Dendritic cell treated with granulocyte-macrophage colony-stimulating factor and Interleukin-4, amounts not matched to agents 40 ng/mL and 50 ng/mL, for 4 days (primary cell): ENCODE results near the gene CCL11.
A peak's percentile ranks its signal among the peaks of the same experiment; 100 is the strongest.
"Not testable (repeated sequence)": the region's sequence is repeated elsewhere in the genome, so short reads cannot be mapped to it uniquely, and the experiment has no call there.

Experiments used
- H3K27ac Mint-ChIP-seq: one replicate; pipeline ENCODE4 v1.8.0; 2022; ENCODE audit warnings: mild to moderate bottlenecking, mixed read lengths
- H3K27me3 Mint-ChIP-seq: one replicate; pipeline ENCODE4 v1.8.0; 2022; ENCODE audit warnings: mild to moderate bottlenecking, mixed read lengths
- H3K36me3 Mint-ChIP-seq: one replicate; pipeline ENCODE4 v1.8.0; 2022; ENCODE audit warnings: low read depth, mixed read lengths
- H3K4me1 Mint-ChIP-seq: one replicate; pipeline ENCODE4 v1.8.0; 2022; ENCODE audit warnings: low read depth, mixed read lengths
- H3K4me3 Mint-ChIP-seq: one replicate; pipeline ENCODE4 v1.8.0; 2022; ENCODE audit warnings: mild to moderate bottlenecking, moderate library complexity, mixed read lengths
- H3K9me3 Mint-ChIP-seq: one replicate; pipeline ENCODE4 v1.8.0; 2022; ENCODE audit warnings: mixed read lengths
- intact Hi-C: fragments of 100-400 bp; cut with micrococcal nuclease; formaldehyde crosslinking; loops from one replicate; pipeline ENCODE4 v1.15.0; 2022

Gene CCL11

GRCh38 chr17:34305606-34306005 lies 20.1 kb downstream of the CCL11 start:
- H3K9me3 Mint-ChIP-seq, result no peaks in the 10 kb centered on the region
- peaks cover 10% of the 10 kb centered on the region for H3K27me3 Mint-ChIP-seq
- intact Hi-C loops, result loop anchor here (2.0 kb wide), 1 partner anchor 107 kb away; no protein-coding TSS in a partner anchor
- H3K4me3 Mint-ChIP-seq, result no peak overlapping the region
- no peaks in the 10 kb centered on the region for H3K36me3 Mint-ChIP-seq
- H3K27ac Mint-ChIP-seq, result peak overlapping the region; percentile 56
- H3K4me1 Mint-ChIP-seq, result peaks cover 84% of the 10 kb centered on the region

- Mint-ChIP-seq H3K36me3 (no peaks in the 10 kb centered on the region), H3K27ac (peak overlapping the region; percentile 56), H3K4me1 (peaks cover 76% of the 10 kb centered on the region), H3K4me3 (no peak overlapping the region), H3K27me3 (peaks cover 10% of the 10 kb centered on the region), H3K9me3 (no peaks in the 10 kb centered on the region)
- intact Hi-C loops, result loop anchor here (2.0 kb wide), 1 partner anchor 108 kb away; no protein-coding TSS in a partner anchor
Measured at GRCh38 chr17:34306466-34306865, 20.9 kb downstream of the CCL11 start.

DNA sequence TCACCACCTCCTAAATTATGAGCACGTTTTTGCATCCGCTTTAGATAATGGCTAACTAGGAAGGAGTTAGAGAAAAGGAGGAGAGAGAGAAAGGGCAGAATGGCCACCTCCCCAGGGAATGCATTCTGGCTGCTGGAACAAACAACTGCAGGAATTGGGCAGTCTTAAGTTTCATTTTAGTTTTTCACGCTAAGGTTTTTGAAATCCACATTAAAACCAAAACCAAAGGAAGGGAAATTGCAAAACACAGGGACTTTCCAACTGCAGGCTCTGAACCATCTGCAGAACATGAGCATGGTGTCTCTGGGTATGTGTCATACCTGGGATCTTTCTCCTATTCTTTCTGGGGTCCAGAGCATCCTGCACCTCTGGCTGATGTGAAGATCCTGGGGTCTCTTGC lies 21.6 kb downstream of the CCL11 start:
- intact Hi-C loops, result loop anchor here (2.0 kb wide), 1 partner anchor 108 kb away; no protein-coding TSS in a partner anchor
- peaks cover 10% of the 10 kb centered on the region for H3K27me3 Mint-ChIP-seq
- peaks cover 69% of the 10 kb centered on the region for H3K4me1 Mint-ChIP-seq
- H3K9me3 Mint-ChIP-seq, result no peaks in the 10 kb centered on the region
- peak overlapping the region; percentile 22 for H3K4me3 Mint-ChIP-seq
- peak overlapping the region; percentile 56 for H3K27ac Mint-ChIP-seq
- no peaks in the 10 kb centered on the region for H3K36me3 Mint-ChIP-seq

DNA sequence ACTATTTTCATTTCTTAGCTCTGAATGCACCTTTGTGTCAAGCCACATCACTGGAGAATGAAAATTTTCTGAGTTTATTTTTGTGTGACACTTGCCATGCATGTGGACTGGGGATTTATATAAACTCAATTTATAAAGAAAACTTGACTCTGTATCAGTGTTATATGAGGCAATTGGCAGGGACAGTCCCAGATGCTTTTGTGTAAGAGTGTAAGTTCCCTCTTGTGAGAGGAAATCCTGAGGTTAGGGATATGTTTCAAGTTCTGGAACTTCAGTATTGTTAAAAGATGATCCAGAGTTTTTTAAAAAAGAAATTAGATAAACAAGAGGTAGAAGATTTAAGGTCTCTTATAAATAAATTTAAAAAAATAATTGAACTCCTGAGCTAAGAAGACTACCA lies 22.8 kb downstream of the CCL11 start:
- no peaks in the 10 kb centered on the region for H3K36me3 Mint-ChIP-seq
- H3K4me3 Mint-ChIP-seq, result no peak overlapping the region
- H3K27ac Mint-ChIP-seq, result peak overlapping the region; percentile 50
- H3K9me3 Mint-ChIP-seq, result no peaks in the 10 kb centered on the region
- H3K27me3 Mint-ChIP-seq, result peaks cover 10% of the 10 kb centered on the region
- H3K4me1 Mint-ChIP-seq, result peaks cover 57% of the 10 kb centered on the region
- intact Hi-C loops, result no loop called here

GRCh38 chr17:34311291-34311690 lies 25.7 kb downstream of the CCL11 start:
- intact Hi-C loops, result no loop called here
- Mint-ChIP-seq H3K36me3 (no peaks in the 10 kb centered on the region), H3K4me1 (peaks cover 53% of the 10 kb centered on the region), H3K9me3 (no peaks in the 10 kb centered on the region), H3K27ac (no peak overlapping the region), H3K4me3 (no peak overlapping the region), H3K27me3 (no peaks in the 10 kb centered on the region)

DNA sequence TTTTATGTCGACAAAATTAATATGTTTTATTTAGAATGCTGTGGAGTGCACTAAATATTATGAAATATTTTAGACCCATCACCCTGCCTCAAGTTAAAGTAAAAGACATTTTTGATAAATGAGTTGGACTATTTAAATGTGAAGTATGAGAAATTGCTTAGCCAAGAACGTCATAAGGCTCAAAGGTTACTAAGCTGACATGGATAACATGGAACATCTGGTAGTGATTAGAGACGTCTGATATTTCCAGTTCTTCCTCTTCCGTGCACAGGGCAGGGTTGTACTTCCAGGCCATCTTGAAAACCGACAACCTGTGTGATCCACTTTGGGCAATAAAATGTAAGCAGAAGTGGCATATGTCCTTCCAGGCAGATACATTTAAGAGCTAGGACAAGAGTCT lies 26.5 kb downstream of the CCL11 start:
- Mint-ChIP-seq H3K9me3 (no peaks in the 10 kb centered on the region), H3K4me3 (no peak overlapping the region), H3K27ac (no peak overlapping the region), H3K27me3 (no peaks in the 10 kb centered on the region), H3K36me3 (no peaks in the 10 kb centered on the region), H3K4me1 (peaks cover 45% of the 10 kb centered on the region)
- intact Hi-C loops, result no loop called here

DNA sequence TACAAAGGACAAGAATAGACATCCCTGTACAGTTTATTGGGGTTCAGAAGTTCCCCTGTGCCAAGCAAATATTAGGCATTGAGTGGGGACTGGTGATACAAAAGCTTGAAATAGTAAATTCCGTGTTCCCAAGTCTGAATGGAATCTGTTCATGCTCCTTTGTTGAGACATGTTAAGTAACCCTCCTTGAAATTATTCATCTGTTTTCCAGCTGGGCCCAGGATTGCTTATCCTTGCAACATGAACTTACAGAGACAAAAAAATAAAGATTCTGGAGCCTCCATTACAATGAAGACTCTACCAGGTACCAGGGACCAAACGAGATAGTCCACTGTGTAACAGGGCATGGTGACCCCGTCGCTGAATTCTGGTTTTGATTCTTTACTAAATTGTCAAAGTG lies 27.6 kb downstream of the CCL11 start:
- peaks cover 40% of the 10 kb centered on the region for H3K4me1 Mint-ChIP-seq
- intact Hi-C loops, result no loop called here
- no peaks in the 10 kb centered on the region for H3K27me3 Mint-ChIP-seq
- no peak overlapping the region for H3K4me3 Mint-ChIP-seq
- H3K36me3 Mint-ChIP-seq, result no peaks in the 10 kb centered on the region
- H3K27ac Mint-ChIP-seq, result peak overlapping the region; percentile 30
- no peaks in the 10 kb centered on the region for H3K9me3 Mint-ChIP-seq

DNA sequence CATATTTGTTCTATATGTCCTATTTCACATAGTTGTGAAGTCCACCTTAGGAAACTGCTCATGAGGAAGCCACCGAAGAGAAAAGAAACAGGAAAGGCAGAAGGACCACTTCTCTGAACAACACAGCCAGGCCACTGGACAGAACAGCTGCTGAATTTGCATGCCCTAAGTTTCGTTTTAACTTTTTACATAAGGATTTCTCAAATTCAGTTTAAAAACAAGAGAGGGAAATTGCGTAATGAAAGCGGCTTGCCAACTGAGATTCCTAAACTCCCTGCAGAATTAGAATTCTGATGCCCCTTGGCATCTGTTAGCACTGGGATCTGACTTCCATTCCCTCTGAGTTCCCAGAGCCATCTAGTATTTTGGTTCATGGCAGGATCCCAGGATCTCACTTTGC lies 28.7 kb downstream of the CCL11 start:
- H3K36me3 Mint-ChIP-seq, result no peaks in the 10 kb centered on the region
- H3K4me3 Mint-ChIP-seq, result no peak overlapping the region
- H3K4me1 Mint-ChIP-seq, result peaks cover 42% of the 10 kb centered on the region
- H3K9me3 Mint-ChIP-seq, result no peaks in the 10 kb centered on the region
- no peaks in the 10 kb centered on the region for H3K27me3 Mint-ChIP-seq
- peak overlapping the region; percentile 61 for H3K27ac Mint-ChIP-seq
- intact Hi-C loops, result no loop called here

- Mint-ChIP-seq H3K4me1 (peaks cover 78% of the 10 kb centered on the region), H3K4me3 (no peak overlapping the region), H3K36me3 (peaks cover 17% of the 10 kb centered on the region), H3K9me3 (peaks cover 2% of the 10 kb centered on the region), H3K27ac (peak overlapping the region; percentile 83), H3K27me3 (peaks cover 2% of the 10 kb centered on the region)
- intact Hi-C loops, result loop anchor here (5.0 kb wide), 1 partner anchor 39 kb away; the partner anchor contains the start of gene CCL13
Measured at GRCh38 chr17:34318474-34318873, 32.9 kb downstream of the CCL11 start.

DNA sequence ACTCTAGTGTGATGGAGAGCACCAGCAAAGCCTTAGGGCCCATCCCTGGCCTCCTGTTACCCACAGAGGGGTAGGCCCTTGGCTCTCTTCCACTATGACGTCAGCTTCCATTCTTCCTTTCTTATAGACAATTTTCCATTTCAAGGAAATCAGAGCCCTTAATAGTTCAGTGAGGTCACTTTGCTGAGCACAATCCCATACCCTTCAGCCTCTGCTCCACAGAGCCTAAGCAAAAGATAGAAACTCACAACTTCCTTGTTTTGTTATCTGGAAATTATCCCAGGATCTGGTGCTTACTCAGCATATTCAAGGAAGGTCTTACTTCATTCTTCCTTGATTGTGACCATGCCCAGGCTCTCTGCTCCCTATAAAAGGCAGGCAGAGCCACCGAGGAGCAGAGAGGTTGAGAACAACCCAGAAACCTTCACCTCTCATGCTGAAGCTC lies 33.5 kb downstream of the CCL11 start, which contains the start of gene CCL8:
TSS of gene CCL8 (plus strand) at position 397 of the 445 bp plus-strand sequence. CDS start 67 bp downstream, outside the sequence.
- Mint-ChIP-seq H3K36me3 (peaks cover 17% of the 10 kb centered on the region), H3K9me3 (peaks cover 8% of the 10 kb centered on the region), H3K27me3 (peaks cover 4% of the 10 kb centered on the region), H3K27ac (peak within 1 kb of the TSS; percentile 83), H3K4me1 (peaks cover 73% of the 10 kb centered on the region), H3K4me3 (peak within 1 kb of the TSS; percentile 71)
- intact Hi-C loops, result loop anchor here (5.0 kb wide), 1 partner anchor 38 kb away; the partner anchor contains the start of gene CCL13

DNA sequence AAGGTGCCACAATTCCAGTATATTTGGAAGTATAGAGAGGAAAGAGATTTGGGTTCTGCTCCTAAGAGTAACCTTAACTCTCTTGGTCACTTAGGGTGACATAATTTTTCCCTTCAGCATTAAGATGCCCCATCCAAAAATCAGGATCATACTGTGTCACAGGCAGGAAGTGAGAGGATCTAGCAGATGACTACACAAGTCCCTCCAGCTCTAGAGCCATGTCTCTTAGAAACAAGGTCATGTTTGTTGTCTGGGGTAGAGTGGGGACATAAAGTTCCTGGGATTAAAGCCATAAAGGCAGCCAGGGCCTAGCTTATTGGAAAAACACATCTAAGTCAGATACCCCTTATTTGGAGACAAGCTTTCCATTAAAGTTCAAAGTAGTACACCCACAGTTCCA lies 36.4 kb downstream of the CCL11 start:
- intact Hi-C loops, result no loop called here
- H3K9me3 Mint-ChIP-seq, result peaks cover 30% of the 10 kb centered on the region
- peaks cover 28% of the 10 kb centered on the region for H3K36me3 Mint-ChIP-seq
- H3K4me1 Mint-ChIP-seq, result peaks cover 57% of the 10 kb centered on the region
- H3K27ac Mint-ChIP-seq, result peak overlapping the region; percentile 26
- no peak overlapping the region for H3K4me3 Mint-ChIP-seq
- peaks cover 11% of the 10 kb centered on the region for H3K27me3 Mint-ChIP-seq

- intact Hi-C loops, H3K4me3 Mint-ChIP-seq, H3K27ac Mint-ChIP-seq, H3K4me1 Mint-ChIP-seq: not testable (repeated sequence)
- peaks cover 30% of the 10 kb centered on the region for H3K9me3 Mint-ChIP-seq
- H3K27me3 Mint-ChIP-seq, result peaks cover 15% of the 10 kb centered on the region
- H3K36me3 Mint-ChIP-seq, result peaks cover 11% of the 10 kb centered on the region
Measured at GRCh38 chr17:34327580-34327979, 42.0 kb downstream of the CCL11 start.

DNA sequence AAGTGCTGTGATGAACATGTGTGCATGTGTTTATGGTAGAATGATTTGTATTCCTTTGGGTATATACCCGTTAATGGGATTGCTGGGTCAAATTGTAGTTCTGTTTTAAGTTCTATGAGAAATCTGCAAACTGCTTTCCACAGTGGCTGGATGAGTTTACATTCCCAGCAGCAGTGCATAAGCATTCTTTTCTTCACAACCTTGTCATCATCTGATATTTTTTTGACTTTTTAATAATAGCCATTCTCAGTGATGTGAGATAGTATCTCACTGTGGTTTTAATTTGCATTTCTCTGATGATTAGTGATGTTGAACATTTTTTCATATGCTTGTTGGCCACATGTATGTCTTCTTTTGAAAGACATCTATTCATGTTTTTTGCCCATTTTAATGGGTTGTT lies 52.2 kb downstream of the CCL11 start:
- peaks cover 25% of the 10 kb centered on the region for H3K27me3 Mint-ChIP-seq
- no peak overlapping the region for H3K27ac Mint-ChIP-seq
- no peaks in the 10 kb centered on the region for H3K36me3 Mint-ChIP-seq
- peaks cover 20% of the 10 kb centered on the region for H3K4me1 Mint-ChIP-seq
- intact Hi-C loops, result no loop called here
- H3K4me3 Mint-ChIP-seq, result no peak overlapping the region
- H3K9me3 Mint-ChIP-seq, result no peaks in the 10 kb centered on the region
